Stimulated activated CD4-positive, alpha-beta T cell treated with anti-CD3 and anti-CD28 coated beads, Interleukin-4, amount 100 ng/mL, for 48 hours (primary cell): Measurements from ENCODE around the gene PEA15.

Experiments used
- DNase-seq, 2 donors: peaks; one replicate each; pipeline ENCODE4 v3.0.0-alpha.2; 2020; ENCODE audit warnings: low read depth in 2 of 2

The PEA15 gene

GRCh38 chr1:160179336-160179735, 25.8 kb upstream of the PEA15 start:
- DNase-seq = no peak

- no peak for DNase-seq
Measured at GRCh38 chr1:160186246-160186645, 18.9 kb upstream of the PEA15 start.

- no peak for DNase-seq
Measured at GRCh38 chr1:160186729-160187128, 18.5 kb upstream of the PEA15 start.

- no peak for DNase-seq
Measured at GRCh38 chr1:160187407-160187806, 17.8 kb upstream of the PEA15 start.

- DNase-seq = no peak
Measured at GRCh38 chr1:160188341-160188740, 16.8 kb upstream of the PEA15 start.

GRCh38 chr1:160189649-160190625, 15.2 kb upstream of the PEA15 start, which contains the start of gene CASQ1:
TSS of gene CASQ1 (plus strand) at chr1:160190575. CDS start at chr1:160190752, 177 bp downstream.
- no peak for DNase-seq

- DNase-seq = no peak
Measured at GRCh38 chr1:160191756-160192155, 13.4 kb upstream of the PEA15 start.

GRCh38 chr1:160192234-160192633, 12.9 kb upstream of the PEA15 start:
- no peak for DNase-seq

- DNase-seq = peak; percentile 71 to 84
Measured at GRCh38 chr1:160193091-160193819, 11.9 kb upstream of the PEA15 start.

GRCh38 chr1:160193832-160194736, 11.1 kb upstream of the PEA15 start:
- DNase-seq = no peak

- no peak for DNase-seq
Measured at GRCh38 chr1:160194737-160195059, 10.5 kb upstream of the PEA15 start.

GRCh38 chr1:160196143-160196542, 9.0 kb upstream of the PEA15 start:
- no peak for DNase-seq

- no peak for DNase-seq
Measured at GRCh38 chr1:160197231-160197630, 8.0 kb upstream of the PEA15 start.

- DNase-seq = no peak
Measured at GRCh38 chr1:160200786-160201185, 4.4 kb upstream of the PEA15 start.

GRCh38 chr1:160204526-160205241, 500 bp upstream of the PEA15 start:
- peak in 1 of 2 donors; percentile 7 for DNase-seq

GRCh38 chr1:160206036-160206389, 829 bp downstream of the PEA15 start:
- peak; percentile 28 to 35 for DNase-seq

- no peak for DNase-seq
Measured at GRCh38 chr1:160206421-160207117, 1.4 kb downstream of the PEA15 start.

- no peak for DNase-seq
Measured at GRCh38 chr1:160207118-160207650, 2.0 kb downstream of the PEA15 start.

- no peak for DNase-seq
Measured at GRCh38 chr1:160207771-160208556, 2.8 kb downstream of the PEA15 start.
